Duodenal mucosa (tissue), 2 donors: Measurements from ENCODE around the gene ITPKA.

Experiments
- H3K27ac ChIP-seq: one replicate; pipeline ENCODE4 v1.7.0; 2013; ENCODE audit warnings: low read depth, low read length
- H3K27me3 ChIP-seq, 2 donors: one replicate each; pipeline ENCODE4 v1.7.0; 2013; ENCODE audit warnings: low read length in 2 of 2, control low read depth in 1 of 2; ENCODE audit not compliant: insufficient read depth in 2 of 2, control insufficient read depth in 1 of 2
- H3K36me3 ChIP-seq, 2 donors: one replicate each; pipeline ENCODE4 v1.7.0; 2013; ENCODE audit warnings: low read length in 2 of 2, control low read depth in 1 of 2; ENCODE audit not compliant: insufficient read depth in 2 of 2, control insufficient read depth in 1 of 2
- H3K4me1 ChIP-seq, 2 donors: one replicate each; pipeline ENCODE4 v1.7.0; 2013; ENCODE audit warnings: low read length in 2 of 2, control low read depth in 1 of 2; ENCODE audit not compliant: insufficient read depth in 2 of 2, control insufficient read depth in 1 of 2
- H3K4me3 ChIP-seq, 2 donors: one replicate each; pipeline ENCODE4 v1.7.0; 2013; ENCODE audit warnings: low read length in 2 of 2, low read depth in 1 of 2
- H3K9ac ChIP-seq, 2 donors: one replicate each; pipeline ENCODE4 v1.7.0; 2013; ENCODE audit warnings: low read length in 2 of 2, low read depth in 1 of 2
- H3K9me3 ChIP-seq, 2 donors: one replicate each; pipeline ENCODE4 v1.7.0; 2013; ENCODE audit warnings: low read length in 2 of 2, control low read depth in 1 of 2; ENCODE audit not compliant: control insufficient read depth in 1 of 2

Gene ITPKA

DNA sequence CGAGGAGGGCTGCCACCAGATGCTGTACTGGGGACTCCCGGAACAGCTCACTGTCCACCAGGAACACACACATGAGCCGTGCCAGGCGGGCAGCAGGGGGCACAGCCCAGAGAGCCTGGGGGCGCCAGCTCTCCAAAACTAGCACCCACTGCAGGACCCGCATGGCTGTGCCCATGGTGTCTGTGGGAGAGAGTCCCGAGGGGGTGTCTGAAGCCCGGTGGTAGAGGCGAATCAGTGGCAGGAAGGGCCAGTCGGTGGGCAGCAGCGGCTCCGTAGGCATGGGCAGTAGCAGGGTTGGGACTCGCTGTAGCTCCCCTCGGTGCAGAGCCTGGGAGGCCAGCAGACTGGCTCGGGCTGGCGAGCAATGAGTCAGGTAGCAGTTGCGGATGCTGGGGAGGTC, 27.0 kb downstream of the ITPKA start:
- Histone ChIP-seq H3K4me1 (no peaks in the 10 kb centered on the region), H3K27me3 (no peaks in the 10 kb centered on the region), H3K36me3 (peaks cover 0 to 56% of the 10 kb centered on the region in 2 donors), H3K4me3 (no peak overlapping the region), H3K27ac (no peak overlapping the region), H3K9me3 (no peaks in the 10 kb centered on the region), H3K9ac (no peak overlapping the region)

DNA sequence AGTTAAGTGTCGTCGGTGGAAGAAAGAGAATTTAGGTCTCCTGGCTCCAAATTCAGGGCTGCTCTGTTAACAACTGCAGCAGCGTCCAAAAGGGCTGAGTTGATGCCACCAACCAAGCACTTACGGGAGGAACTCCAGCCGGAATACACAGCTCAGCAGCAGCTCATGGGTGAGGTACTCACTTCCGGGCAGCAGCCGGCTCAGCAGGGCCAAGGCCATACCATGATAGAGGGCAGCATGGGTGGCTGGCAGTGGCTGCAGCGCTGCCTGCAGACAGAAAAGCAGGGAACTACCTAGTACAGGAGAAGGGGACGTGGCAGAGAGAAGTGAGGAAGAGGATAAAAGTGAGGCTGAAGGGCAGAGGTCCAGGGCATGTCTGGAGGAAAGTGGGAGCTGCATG, 27.9 kb downstream of the ITPKA start:
- Histone ChIP-seq H3K4me3 (no peak overlapping the region), H3K9ac (no peak overlapping the region), H3K36me3 (peaks cover 4 to 62% of the 10 kb centered on the region in 2 donors), H3K9me3 (no peaks in the 10 kb centered on the region), H3K27ac (no peak overlapping the region), H3K27me3 (no peaks in the 10 kb centered on the region), H3K4me1 (no peaks in the 10 kb centered on the region)

DNA sequence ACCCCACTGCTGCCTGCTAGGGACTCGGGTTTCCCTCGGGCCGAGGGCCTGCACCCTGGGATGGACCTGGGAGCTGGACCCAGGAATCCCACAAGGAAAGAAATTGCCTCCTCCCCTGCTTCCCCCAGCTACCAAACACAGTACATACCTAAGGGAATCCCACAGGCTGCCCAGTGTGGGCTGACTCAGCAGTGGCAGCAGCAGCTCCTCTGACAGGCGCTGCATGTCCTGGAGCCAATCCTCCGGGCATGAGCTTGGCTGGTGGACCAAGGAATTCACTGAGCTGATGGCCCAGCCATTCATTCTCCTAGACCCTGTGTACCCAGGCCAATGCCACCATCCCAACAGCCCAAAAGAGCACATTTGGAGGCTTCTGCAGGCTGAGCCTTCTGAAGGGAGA, 29.4 kb downstream of the ITPKA start:
- H3K36me3 ChIP-seq: peaks cover 17 to 66% of the 10 kb centered on the region in 2 donors
- no peak overlapping the region for H3K27ac ChIP-seq

DNA sequence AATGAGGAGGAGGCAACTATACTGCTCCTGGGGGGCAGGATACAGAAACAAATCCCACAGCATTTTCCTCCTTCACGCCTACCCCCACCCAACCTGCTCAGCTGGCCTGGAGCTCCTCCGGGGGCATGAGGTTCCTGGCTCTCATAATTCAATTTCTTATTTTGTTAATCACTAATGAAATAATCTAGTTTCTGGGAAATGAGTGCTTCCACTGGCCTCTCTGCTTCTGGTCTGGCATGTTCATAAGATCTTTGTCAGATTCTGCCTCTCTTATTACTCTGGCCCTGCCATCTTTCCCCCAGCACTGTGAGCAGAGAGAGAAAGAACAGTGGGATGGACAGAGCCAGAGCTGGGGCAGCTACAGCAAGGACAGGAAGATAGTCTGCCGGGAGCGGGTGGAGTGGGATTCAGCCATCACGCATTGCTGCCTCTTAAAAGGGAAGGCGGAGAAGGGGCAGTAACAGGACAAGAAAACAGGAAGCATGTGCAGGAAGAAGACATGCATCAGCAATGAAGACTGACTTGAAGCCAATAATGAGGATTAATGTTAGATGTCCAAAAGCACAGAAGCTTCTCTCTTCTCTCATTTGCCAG, 36.8 kb downstream of the ITPKA start:
- no peaks in the 10 kb centered on the region for H3K27me3 ChIP-seq
- H3K36me3 ChIP-seq: peaks cover 44 to 76% of the 10 kb centered on the region in 2 donors
- H3K9ac ChIP-seq: no peak overlapping the region
- no peaks in the 10 kb centered on the region for H3K4me1 ChIP-seq
- H3K9me3 ChIP-seq: no peaks in the 10 kb centered on the region
- H3K4me3 ChIP-seq: no peak overlapping the region
- no peak overlapping the region for H3K27ac ChIP-seq

More for the DNA sequence above, 29.4 kb downstream of the ITPKA start:
- no peaks in the 10 kb centered on the region for H3K9me3 ChIP-seq
- H3K27me3 ChIP-seq: no peaks in the 10 kb centered on the region
- H3K9ac ChIP-seq: no peak overlapping the region
- H3K4me1 ChIP-seq: no peaks in the 10 kb centered on the region
- no peak overlapping the region for H3K4me3 ChIP-seq

DNA sequence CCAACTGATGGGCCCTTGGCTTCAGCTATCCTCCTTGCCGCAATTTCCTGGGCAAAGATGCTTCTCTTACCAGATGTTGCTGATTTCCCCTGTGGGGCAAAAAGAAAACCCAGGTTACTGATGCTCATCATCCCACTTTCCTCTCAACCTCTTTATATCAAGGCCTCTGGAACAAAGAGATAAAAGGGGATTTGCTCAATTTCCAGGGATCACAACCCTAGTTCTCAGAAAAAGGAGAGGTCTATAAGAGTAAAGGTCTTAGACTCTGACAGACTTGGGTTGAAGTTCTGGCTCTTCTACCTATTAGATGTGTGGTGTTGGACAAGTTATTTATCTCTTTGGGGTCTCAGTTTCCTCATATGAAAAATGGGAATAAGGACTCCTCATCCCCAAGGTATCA, 41.9 kb downstream of the ITPKA start:
- Histone ChIP-seq H3K9me3 (no peaks in the 10 kb centered on the region), H3K4me3 (no peak overlapping the region), H3K36me3 (peaks cover 20 to 48% of the 10 kb centered on the region in 2 donors), H3K27me3 (no peaks in the 10 kb centered on the region), H3K9ac (no peak overlapping the region), H3K27ac (no peak overlapping the region), H3K4me1 (no peaks in the 10 kb centered on the region)

DNA sequence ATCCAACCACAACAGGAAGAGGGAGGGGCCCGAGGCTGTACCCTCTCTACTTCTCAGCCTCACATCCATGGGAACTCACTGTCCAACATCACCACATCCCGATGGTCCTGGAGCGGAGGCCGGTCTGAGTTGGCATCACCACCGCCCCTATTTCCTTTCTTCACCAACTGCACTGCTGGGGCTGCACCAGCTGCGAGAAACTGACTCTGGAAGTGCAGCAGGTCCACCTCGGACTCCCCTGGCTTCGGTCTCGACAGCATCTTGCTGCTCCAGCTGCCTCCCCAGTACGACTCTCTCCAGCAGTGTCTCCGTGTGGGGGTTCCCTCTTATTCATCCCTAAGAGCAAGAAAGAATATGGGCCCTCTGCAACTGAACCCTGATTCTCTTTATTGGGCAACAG, 43.2 kb downstream of the ITPKA start:
- Histone ChIP-seq H3K27me3 (no peaks in the 10 kb centered on the region), H3K9ac (no peak overlapping the region), H3K4me1 (no peaks in the 10 kb centered on the region), H3K4me3 (no peak overlapping the region), H3K27ac (no peak overlapping the region), H3K36me3 (peaks cover 13 to 40% of the 10 kb centered on the region in 2 donors), H3K9me3 (no peaks in the 10 kb centered on the region)

DNA sequence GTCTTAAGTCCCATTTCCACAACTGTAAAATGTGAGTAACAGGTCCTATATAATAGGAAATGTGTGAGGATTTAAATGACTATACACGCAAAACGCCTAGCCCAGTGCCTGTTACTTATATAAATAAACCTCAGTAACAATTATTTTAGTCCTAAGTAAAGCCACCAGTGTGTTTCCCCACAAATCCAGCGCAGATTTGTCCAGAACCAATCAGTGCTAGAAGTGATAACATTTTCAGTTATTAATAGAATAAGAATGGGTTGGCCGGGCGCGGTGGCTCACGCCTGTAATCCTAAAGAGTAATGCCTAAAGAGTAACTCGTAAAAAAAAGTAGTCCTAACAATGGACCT, 49.8 kb downstream of the ITPKA start:
- H3K4me1 ChIP-seq: peaks cover 22 to 32% of the 10 kb centered on the region in 2 donors
- H3K9me3 ChIP-seq: no peaks in the 10 kb centered on the region
- no peaks in the 10 kb centered on the region for H3K36me3 ChIP-seq
- H3K27ac ChIP-seq: no peak overlapping the region
- H3K27me3 ChIP-seq: no peaks in the 10 kb centered on the region
- H3K9ac ChIP-seq: peak overlapping the region; percentile 92 to 96
- H3K4me3 ChIP-seq: peak overlapping the region; percentile 92 to 99

DNA sequence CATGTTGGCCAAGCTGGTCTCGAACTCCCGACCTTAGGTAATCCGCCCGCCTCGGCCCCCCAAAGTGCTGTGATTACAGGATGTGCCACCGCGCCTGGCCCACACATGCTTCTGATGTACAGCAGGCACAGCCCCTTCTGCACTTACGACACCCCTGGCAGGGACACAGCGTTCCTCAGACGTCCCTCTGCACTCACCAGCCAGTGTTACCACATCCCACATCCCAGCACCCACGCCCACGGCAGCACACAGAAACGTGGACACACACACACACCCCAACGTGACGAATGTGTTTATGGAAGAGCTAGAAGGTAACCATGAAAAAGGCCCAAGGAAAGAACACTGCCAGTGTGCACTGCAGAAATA, 51.0 kb downstream of the ITPKA start:
- no peaks in the 10 kb centered on the region for H3K27me3 ChIP-seq
- peak overlapping the region in 1 of 2 donors; percentile 51 for H3K9ac ChIP-seq
- H3K27ac ChIP-seq: no peak overlapping the region
- no peaks in the 10 kb centered on the region for H3K9me3 ChIP-seq
- H3K4me3 ChIP-seq: peak overlapping the region; percentile 92 to 99
- peaks cover 22 to 32% of the 10 kb centered on the region in 2 donors for H3K4me1 ChIP-seq
- H3K36me3 ChIP-seq: no peaks in the 10 kb centered on the region

DNA sequence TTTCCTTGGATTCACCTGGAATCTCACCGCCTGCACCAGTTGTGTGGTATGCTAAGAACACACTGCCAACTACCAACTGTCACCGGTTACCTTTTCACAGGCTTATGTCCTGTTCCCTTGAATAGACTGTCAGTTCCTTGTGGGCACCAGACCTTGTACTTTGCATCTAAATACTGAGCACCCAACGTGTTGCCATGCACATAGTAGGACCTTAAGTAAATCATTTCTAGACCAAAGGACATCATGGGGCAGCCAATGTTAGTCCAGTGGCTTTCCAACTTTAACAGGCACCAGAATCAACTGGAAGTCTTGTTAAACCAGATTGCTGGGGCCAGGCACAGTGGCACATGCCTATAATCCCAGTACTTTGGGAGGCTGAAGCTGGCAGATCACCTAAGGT, 51.5 kb downstream of the ITPKA start:
- no peaks in the 10 kb centered on the region for H3K9me3 ChIP-seq
- no peaks in the 10 kb centered on the region for H3K36me3 ChIP-seq
- no peak overlapping the region for H3K9ac ChIP-seq
- H3K27ac ChIP-seq: no peak overlapping the region
- H3K4me3 ChIP-seq: no peak overlapping the region
- peaks cover 22 to 32% of the 10 kb centered on the region in 2 donors for H3K4me1 ChIP-seq
- no peaks in the 10 kb centered on the region for H3K27me3 ChIP-seq

DNA sequence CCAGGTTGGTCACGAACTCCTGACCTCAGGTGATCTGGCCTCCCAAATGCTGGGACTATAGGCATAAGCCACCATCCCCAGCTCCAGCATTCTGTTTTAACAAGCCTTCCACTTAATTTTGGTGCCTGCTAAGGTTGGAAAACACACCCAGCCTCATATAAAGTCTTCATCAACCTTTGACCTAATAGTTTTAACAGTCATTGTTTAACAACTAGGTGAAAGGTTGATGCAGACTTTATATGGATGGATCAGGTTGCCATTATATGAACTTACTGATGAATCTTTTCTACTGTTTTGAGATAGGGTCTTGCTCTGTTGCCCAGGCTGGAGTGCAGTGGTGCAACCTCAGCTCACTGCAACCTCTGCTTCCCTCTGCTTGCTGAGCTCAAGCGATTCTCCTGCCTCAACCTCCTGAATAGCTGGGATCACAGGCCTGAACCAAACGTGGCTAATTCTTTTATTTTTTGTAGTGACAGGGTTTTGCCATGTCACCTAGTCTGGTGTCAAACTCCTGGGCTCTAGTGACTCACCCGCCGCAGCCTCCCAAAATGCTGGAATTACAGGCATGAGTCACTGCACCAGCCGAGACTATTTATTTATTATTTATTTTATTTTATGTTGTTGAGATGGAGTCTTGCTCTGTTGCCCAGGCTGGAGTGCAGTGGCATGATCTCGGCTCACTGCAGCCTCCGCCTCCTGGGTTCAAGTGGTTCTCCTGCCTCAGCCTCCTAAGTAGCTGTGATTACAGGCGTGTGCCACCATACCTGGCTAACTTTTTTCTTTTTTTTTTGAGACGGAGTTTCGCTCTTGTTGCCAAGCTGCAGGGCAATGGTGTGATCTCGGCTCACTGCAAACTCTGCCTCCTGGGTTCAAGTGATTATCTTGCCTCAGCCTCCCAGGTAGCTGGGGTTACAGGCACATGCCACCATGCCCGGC, 53.4 kb downstream of the ITPKA start:
- Histone ChIP-seq H3K4me3 (peak overlapping the region in 1 of 2 donors; percentile 44), H3K9ac (peak overlapping the region in 1 of 2 donors; percentile 12), H3K4me1 (peaks cover 22 to 32% of the 10 kb centered on the region in 2 donors), H3K9me3 (no peaks in the 10 kb centered on the region), H3K36me3 (no peaks in the 10 kb centered on the region), H3K27ac (peak overlapping the region; percentile 77), H3K27me3 (no peaks in the 10 kb centered on the region)
